Measurements from ENCODE around the gene HAP1. TPM values are rescaled to one million over a fixed set of nuclear protein-coding genes. Genes with fewer than 3 reads are reported as not detected.

The HAP1 gene
- total RNA-seq, 1 experiment from 2014 or later, result 0.06 TPM

- no peak for DNase-seq (ENCODE audit: low spot score)
Measured at GRCh38 chr17:41766135-41766534, 31.7 kb upstream of the HAP1 start.

- DNase-seq (ENCODE audit: low spot score), result no peak
Measured at GRCh38 chr17:41763327-41763726, 28.9 kb upstream of the HAP1 start.

GRCh38 chr17:41762841-41763240 is 28.4 kb upstream of the HAP1 start:
- no peak for DNase-seq (ENCODE audit: low spot score)

GRCh38 chr17:41762391-41762790 is 27.9 kb upstream of the HAP1 start:
- DNase-seq (ENCODE audit: low spot score), result no peak

- no peak for DNase-seq (ENCODE audit: low spot score)
Measured at GRCh38 chr17:41760878-41761277, 26.4 kb upstream of the HAP1 start.

GRCh38 chr17:41758601-41759000 is 24.2 kb upstream of the HAP1 start:
- no peak for DNase-seq (ENCODE audit: low spot score)

- no peak for DNase-seq (ENCODE audit: low spot score)
Measured at GRCh38 chr17:41754066-41754465, 19.6 kb upstream of the HAP1 start.

GRCh38 chr17:41751288-41751687 is 16.8 kb upstream of the HAP1 start:
- no peak for DNase-seq (ENCODE audit: low spot score)

- DNase-seq (ENCODE audit: low spot score), result no peak
Measured at GRCh38 chr17:41750862-41751261, 16.4 kb upstream of the HAP1 start.

- DNase-seq (ENCODE audit: low spot score), result no peak
Measured at GRCh38 chr17:41748275-41748674, 13.8 kb upstream of the HAP1 start.

GRCh38 chr17:41741709-41742108 is 7.3 kb upstream of the HAP1 start:
- DNase-seq (ENCODE audit: low spot score), result no peak

GRCh38 chr17:41740506-41740905 is 6.1 kb upstream of the HAP1 start:
- no peak for DNase-seq (ENCODE audit: low spot score)

- DNase-seq (ENCODE audit: low spot score), result no peak
Measured at GRCh38 chr17:41739661-41740352, 5.4 kb upstream of the HAP1 start.

GRCh38 chr17:41738801-41739112 is 4.3 kb upstream of the HAP1 start:
- no peak for DNase-seq (ENCODE audit: low spot score)

GRCh38 chr17:41738077-41738800 is 3.8 kb upstream of the HAP1 start:
- peak; percentile 78 for DNase-seq (ENCODE audit: low spot score)

GRCh38 chr17:41737680-41738023 is 3.2 kb upstream of the HAP1 start:
- no peak for DNase-seq (ENCODE audit: low spot score)

GRCh38 chr17:41736983-41737679 is 2.7 kb upstream of the HAP1 start:
- no peak for DNase-seq (ENCODE audit: low spot score)

- no peak for DNase-seq (ENCODE audit: low spot score)
Measured at GRCh38 chr17:41735744-41736143, 1.3 kb upstream of the HAP1 start.

- DNase-seq (ENCODE audit: low spot score), result no peak
Measured at GRCh38 chr17:41734949-41735313, 488 bp upstream of the HAP1 start.

- no peak for DNase-seq (ENCODE audit: low spot score)
Measured at GRCh38 chr17:41733348-41734138, 900 bp downstream of the HAP1 start.

- DNase-seq (ENCODE audit: low spot score), result no peak
Measured at GRCh38 chr17:41731836-41732235, 2.6 kb downstream of the HAP1 start.

- no peak for DNase-seq (ENCODE audit: low spot score)
Measured at GRCh38 chr17:41730479-41730878, 4.0 kb downstream of the HAP1 start.
